Esophagus squamous epithelium (tissue), 4 donors: Measurements from ENCODE around the gene PKHD1.

Experiments used
- POLR2A ChIP-seq, 4 donors: fragments of 450-650 bp; IDR thresholded peaks; one replicate each; pipeline ENCODE4 v1.6.1; 2017; ENCODE audit warnings: antibody characterized with exemption in 4 of 4, mild to moderate bottlenecking in 4 of 4, moderate library complexity in 3 of 4
- TF ChIP-seq, protein P1 (sequence below), 6 experiments: fragments of 450-650 bp in 4 of 6; fragments of 200-600 bp in 2 of 6; sonication (generic) in 2 of 6; IDR thresholded peaks; one replicate each; pipeline ENCODE4 v1.5.1; 2016 to 2019; ENCODE audit warnings: antibody characterized with exemption in 6 of 6, mild to moderate bottlenecking in 4 of 6, moderate library complexity in 4 of 6

DNA sequence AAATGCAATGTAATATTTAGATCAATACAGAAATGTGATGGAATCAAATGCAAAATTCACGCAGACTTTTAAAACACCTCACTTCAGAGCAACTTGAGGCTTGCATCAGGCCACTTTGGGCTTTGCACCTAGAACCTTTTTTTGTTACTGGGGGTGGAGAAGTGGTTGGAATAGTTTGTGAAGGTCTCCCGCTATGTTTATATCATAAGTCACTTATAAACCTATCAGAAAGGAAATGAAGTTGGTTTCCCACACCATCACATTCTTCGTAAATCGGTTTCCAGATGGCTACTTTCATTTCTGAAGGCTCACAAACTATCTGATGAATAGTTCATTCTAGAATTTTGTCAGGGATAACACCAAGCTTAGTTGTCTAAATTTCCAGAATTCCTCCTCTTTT is 74.8 kb downstream of the PKHD1 start:
- TF ChIP-seq, protein P1, sequence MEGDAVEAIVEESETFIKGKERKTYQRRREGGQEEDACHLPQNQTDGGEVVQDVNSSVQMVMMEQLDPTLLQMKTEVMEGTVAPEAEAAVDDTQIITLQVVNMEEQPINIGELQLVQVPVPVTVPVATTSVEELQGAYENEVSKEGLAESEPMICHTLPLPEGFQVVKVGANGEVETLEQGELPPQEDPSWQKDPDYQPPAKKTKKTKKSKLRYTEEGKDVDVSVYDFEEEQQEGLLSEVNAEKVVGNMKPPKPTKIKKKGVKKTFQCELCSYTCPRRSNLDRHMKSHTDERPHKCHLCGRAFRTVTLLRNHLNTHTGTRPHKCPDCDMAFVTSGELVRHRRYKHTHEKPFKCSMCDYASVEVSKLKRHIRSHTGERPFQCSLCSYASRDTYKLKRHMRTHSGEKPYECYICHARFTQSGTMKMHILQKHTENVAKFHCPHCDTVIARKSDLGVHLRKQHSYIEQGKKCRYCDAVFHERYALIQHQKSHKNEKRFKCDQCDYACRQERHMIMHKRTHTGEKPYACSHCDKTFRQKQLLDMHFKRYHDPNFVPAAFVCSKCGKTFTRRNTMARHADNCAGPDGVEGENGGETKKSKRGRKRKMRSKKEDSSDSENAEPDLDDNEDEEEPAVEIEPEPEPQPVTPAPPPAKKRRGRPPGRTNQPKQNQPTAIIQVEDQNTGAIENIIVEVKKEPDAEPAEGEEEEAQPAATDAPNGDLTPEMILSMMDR (IDR thresholded peaks at IDR 0.05): no peak
- TF ChIP-seq POLR2A (IDR thresholded peaks at IDR 0.05): no peak
